GM06990 (cell line): ENCODE data around the gene COL5A1.

ENCODE experiments used
- DNase-seq: peaks from one replicate; pipeline ENCODE4 v3.0.0-alpha.2; 2011; ENCODE audit not compliant: insufficient read length; ENCODE audit errors: extremely low read depth
- H3K27me3 ChIP-seq: replicated peaks from 2 replicates; pipeline ENCODE4 v1.6.0; 2011; ENCODE audit warnings: low read length; ENCODE audit not compliant: control insufficient read depth, insufficient read depth
- H3K36me3 ChIP-seq: 2 replicates; pipeline ENCODE4 v1.5.1; 2011; ENCODE audit warnings: low read length; ENCODE audit not compliant: control insufficient read depth, insufficient read depth
- H3K4me3 ChIP-seq: replicated peaks from 2 replicates; pipeline ENCODE4 v1.5.1; 2011; ENCODE audit warnings: low read depth, mild to moderate bottlenecking, control low read depth, low read length
- TF ChIP-seq, protein P1 (sequence below): IDR thresholded peaks from 2 replicates; pipeline ENCODE4 v1.5.1; 2011; ENCODE audit warnings: low read length, control low read depth, mild to moderate bottlenecking, inconsistent platforms; ENCODE audit not compliant: insufficient read depth, poor library complexity, severe bottlenecking

The COL5A1 gene

DNA sequence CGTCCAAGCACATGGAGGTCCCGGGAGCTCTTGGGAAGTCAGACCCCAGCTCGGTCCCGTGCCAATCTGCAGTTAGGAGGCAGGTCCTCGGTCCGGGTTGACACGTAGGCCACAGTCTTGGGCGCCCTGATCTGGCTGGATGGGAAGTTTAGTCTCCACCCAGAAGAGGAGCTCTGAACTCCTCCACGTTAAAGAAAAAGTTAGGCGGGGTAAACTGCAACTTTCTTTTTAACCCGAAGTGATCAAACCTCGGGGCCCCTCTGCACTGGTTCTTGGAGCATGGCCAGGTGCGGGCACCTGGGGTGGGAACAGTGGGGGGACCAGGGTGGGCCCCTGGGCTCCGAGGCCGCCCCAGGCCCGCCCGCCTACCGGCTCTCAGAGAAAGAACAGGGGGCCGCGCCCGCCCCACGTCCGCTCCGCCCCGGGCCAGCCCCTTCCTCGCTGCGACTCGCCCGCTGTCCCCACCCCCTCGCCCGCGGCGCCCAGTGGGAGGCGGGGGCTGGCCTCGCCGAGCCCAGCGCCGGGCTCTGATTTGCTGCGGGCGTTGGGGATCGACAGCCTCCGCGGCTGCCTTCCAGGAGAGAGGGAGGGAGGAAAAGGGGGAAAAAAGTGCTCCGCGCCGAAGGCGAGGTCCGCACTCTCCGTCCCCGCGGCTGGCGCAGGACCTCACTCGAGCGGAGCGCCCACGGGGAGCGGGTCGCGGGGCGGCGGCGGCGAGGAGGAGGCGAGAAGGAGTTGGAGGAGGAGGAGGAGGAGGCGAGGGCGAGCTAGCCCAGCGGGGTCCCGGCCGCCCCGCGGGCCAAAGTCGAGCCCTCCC lies at the start of gene COL5A1:
TSS of gene COL5A1 (plus strand) at position 631 of the 817 bp plus-strand sequence. CDS start 385 bp downstream, outside the sequence.
- no peak within 1 kb of the TSS for H3K4me3 ChIP-seq

DNA sequence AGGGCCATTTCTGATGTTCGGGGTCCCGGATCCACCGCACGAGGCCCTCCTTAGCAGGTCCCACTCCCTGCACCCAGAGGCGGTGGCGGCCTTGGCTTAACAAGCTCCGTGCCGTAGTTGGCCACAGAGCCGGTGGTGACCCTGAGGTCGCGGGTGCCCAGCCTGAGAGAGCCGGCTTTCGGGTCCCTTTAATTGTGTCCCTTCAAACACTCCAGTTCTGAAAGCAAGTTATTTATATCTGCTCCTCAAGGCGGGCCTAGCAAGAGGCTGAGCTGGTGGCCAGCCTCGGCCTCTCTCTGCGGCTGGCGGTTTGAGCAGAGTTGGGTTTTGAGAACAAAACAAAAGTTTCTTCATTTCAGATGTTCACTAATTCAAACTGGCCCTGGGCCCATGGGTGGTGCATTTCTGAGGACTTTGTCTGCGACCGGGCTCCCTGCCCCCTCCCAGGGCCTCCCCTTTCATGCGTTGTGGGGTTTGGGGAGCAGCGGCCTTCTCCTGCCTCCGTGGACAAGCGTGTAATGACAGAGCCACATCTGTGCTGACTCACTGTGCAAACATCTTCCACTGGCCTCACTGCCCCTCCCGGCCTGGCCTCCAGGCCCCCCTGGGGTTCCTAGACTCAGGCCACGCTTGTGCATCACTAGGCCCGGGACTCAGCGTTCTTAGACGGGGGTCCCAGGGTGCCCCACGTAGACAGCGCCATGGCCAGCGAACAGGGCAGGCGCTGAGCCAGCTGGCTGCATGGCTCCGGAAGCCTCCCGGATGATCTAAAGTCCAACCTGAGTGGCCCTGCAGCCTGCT lies 49.4 kb upstream of the COL5A1 start:
- H3K36me3 ChIP-seq: no peaks in the 10 kb centered on the region
- no peak overlapping the region for H3K4me3 ChIP-seq
- no peaks in the 10 kb centered on the region for H3K27me3 ChIP-seq
- TF ChIP-seq, protein P1, sequence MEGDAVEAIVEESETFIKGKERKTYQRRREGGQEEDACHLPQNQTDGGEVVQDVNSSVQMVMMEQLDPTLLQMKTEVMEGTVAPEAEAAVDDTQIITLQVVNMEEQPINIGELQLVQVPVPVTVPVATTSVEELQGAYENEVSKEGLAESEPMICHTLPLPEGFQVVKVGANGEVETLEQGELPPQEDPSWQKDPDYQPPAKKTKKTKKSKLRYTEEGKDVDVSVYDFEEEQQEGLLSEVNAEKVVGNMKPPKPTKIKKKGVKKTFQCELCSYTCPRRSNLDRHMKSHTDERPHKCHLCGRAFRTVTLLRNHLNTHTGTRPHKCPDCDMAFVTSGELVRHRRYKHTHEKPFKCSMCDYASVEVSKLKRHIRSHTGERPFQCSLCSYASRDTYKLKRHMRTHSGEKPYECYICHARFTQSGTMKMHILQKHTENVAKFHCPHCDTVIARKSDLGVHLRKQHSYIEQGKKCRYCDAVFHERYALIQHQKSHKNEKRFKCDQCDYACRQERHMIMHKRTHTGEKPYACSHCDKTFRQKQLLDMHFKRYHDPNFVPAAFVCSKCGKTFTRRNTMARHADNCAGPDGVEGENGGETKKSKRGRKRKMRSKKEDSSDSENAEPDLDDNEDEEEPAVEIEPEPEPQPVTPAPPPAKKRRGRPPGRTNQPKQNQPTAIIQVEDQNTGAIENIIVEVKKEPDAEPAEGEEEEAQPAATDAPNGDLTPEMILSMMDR: no peak
- DNase-seq: no peak

More for the DNA sequence above, at the start of gene COL5A1:
- Histone ChIP-seq H3K27me3 (no peaks in the 10 kb centered on the region; the same call in none of the 2 replicates), H3K36me3 (no peaks in the 10 kb centered on the region)
- TF ChIP-seq, protein P1: no peak
- no peak for DNase-seq

DNA sequence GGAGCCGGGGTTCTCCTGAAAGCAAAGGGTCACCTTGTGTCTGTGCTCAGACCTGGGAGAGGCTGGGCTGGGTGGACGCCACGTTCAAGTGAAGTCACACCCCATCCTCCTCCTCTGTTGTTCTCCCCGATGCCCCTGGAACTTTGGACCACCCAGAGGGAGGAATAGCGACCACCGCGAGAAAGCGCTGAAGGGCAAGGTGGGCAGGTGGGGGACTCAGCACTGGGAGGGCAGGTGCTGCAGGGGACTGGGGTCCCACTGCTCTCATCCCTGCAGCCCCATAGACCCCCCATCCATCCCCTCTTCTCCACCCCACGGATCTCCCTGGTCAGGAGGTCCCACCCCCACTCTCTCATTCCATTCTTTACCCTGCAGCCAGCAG lies 48.8 kb upstream of the COL5A1 start:
- DNase-seq: no peak
- TF ChIP-seq, protein P1: no peak
- Histone ChIP-seq H3K36me3 (no peaks in the 10 kb centered on the region), H3K27me3 (no peaks in the 10 kb centered on the region), H3K4me3 (no peak overlapping the region)

DNA sequence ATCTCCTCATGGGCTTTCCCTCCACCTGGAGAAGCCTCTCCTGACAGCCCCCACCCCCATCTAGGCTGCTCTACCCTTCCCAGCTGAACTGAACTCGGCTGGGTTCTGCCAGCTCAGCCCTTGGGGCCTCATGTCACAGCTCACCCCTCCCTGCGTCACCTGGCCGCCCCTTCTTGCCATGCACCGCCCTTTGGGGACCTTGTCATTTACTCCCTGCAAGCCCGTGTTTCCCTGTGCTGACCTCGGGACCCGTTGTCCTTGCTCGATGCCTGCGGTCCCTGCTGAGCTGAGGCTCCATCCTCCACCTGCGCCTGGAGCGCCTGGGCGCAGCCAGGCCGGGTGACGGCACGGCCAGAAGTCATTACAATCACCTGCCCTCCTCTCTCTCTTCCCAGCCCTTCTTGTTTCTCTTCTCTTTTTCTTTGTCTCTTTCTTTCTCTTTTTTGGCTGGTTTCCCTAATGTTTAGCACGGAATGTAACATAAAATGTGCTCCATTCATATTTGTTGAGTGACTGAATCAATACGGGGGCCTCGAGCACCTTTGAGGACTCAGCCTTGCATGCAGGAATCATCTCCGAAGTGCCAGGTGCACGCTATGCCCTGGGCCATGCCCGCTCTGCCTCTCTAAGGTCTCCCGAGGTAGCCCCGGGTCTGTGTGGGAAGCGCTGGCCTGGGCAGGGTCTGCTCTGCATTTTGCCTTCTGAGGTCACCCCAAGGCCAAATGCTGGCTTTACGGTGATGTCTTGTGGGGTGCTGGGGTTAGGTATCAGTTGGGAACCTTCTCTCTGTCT lies 48.1 kb upstream of the COL5A1 start:
- Histone ChIP-seq H3K27me3 (no peaks in the 10 kb centered on the region), H3K4me3 (no peak overlapping the region), H3K36me3 (no peaks in the 10 kb centered on the region)
- TF ChIP-seq, protein P1: no peak
- no peak for DNase-seq

DNA sequence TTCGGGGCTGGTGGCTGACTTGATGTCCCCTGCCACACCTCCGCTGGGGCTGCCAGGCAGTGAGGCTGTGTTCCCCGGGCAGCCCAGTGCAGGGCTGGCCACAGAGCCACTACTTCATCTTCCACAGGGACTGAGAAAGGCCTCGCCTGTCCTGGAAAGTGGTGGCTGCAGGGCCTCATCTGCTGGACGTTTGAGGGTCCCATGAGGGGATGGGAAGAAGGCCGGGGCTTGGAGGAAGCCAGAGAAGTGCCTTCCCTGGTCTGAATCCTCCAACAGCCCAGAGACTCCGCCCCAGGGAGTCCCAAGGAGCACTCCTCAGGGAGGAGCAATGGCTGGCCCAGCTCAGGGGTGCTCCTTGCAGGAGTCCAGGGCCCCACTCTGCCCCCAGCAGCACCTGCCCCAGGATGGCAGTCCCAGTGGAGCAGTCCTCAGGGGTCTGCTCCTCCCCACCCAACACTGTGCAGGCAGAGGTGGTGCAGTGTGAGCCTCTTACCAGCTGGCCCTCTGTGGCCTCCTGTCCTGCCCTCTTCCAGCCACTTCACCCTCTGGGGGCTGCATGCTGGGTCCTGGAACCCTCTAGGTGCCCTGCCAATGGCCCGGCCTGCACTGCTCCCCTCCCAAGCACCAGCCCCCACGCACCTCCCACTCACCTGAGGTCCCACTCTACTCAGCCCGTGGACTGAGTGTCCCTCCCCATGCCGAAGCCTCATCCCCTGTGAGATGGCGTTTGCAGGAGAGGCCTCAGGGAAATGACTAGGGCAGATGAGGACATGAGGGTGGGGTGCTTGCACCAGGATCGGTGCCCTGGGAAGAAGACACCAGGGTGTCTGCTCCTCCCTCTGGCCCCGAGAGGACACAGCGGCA lies 47.3 kb upstream of the COL5A1 start:
- Histone ChIP-seq H3K27me3 (no peaks in the 10 kb centered on the region), H3K36me3 (no peaks in the 10 kb centered on the region), H3K4me3 (no peak overlapping the region)
- DNase-seq: no peak
- TF ChIP-seq, protein P1: no peak
